SU-DHL-6 (cell line): Measurements from ENCODE around the gene CATSPERE.

Experiments used
- CTCF ChIP-seq: fragments of 200-600 bp; sonication (generic); IDR thresholded peaks from one replicate; pipeline ENCODE4 v1.5.1; 2017; ENCODE audit warnings: antibody characterized with exemption, mild to moderate bottlenecking, low read length, moderate library complexity; ENCODE audit not compliant: insufficient read depth, poor library complexity, severe bottlenecking
- EZH2phosphoT487 ChIP-seq: fragments of 200-600 bp; sonication (generic), shearing (Covaris generic); conservative IDR thresholded peaks from 2 replicates; pipeline ENCODE4 v1.6.1; 2018; ENCODE audit warnings: mild to moderate bottlenecking, antibody characterized with exemption, low read length, moderate library complexity, mixed read lengths

- TF ChIP-seq EZH2phosphoT487 (no peak), CTCF (no peak)
Observed at GRCh38 chr1:244429818-244430217, 31.3 kb upstream of the CATSPERE start.
